Measurements from ENCODE around the gene TMBIM4. TPM values are rescaled to one million over a fixed set of nuclear protein-coding genes. Genes with fewer than 3 reads are reported as not detected.

Gene TMBIM4
- total and polyA plus RNA-seq, 4 donors: 58.6 to 154 (median 102) TPM

GRCh38 chr12:66195242-66195641 is 25.4 kb upstream of the TMBIM4 start:
- H3K9me3 ChIP-seq (ENCODE audit: control insufficient read depth in 4 of 4, low read length in 3 of 4): peaks cover 0 to 3% (median 1%) of the 10 kb centered on the region in 4 donors
- WGBS: 78% methylated on average over 6 of the region's 6 CpGs
- H3K27ac ChIP-seq (ENCODE audit: low read depth in 1 of 2, low read length in 2 of 2): no peak overlapping the region
- H3K27me3 ChIP-seq (ENCODE audit: control insufficient read depth in 4 of 4, insufficient read depth in 4 of 4, low read length in 3 of 4): peaks cover 0 to 2% (median 0%) of the 10 kb centered on the region in 4 donors
- H3K36me3 ChIP-seq (ENCODE audit: control insufficient read depth in 4 of 4, insufficient read depth in 3 of 4, low read depth in 1 of 4, low read length in 3 of 4): no peaks in the 10 kb centered on the region
- DNase-seq (ENCODE audit: low spot score): no peak
- TF ChIP-seq CTCF (IDR thresholded peaks at IDR 0.05; ENCODE audit: low read depth, low read length, missing input control) (no peak), REST (IDR thresholded peaks at IDR 0.05) (no peak), RAD21 (IDR thresholded peaks at IDR 0.05) (no peak), HNF4A (conservative IDR thresholded peaks at IDR 0.05) (no peak), YY1 (IDR thresholded peaks at IDR 0.05) (no peak), GABPA (IDR thresholded peaks at IDR 0.05 in 1 of 2, conservative IDR thresholded peaks at IDR 0.05 in 1 of 2) (no peak), ATF3 (IDR thresholded peaks at IDR 0.05) (no peak), FOXA2 (IDR thresholded peaks at IDR 0.05) (no peak)
- no peak overlapping the region for H3K4me3 ChIP-seq (ENCODE audit: low read depth in 1 of 3, low read length in 3 of 3)
- H3K4me1 ChIP-seq (ENCODE audit: control insufficient read depth in 4 of 4, insufficient read depth in 4 of 4, low read length in 3 of 4): peaks cover 0 to 3% (median 0%) of the 10 kb centered on the region in 4 donors
- no peak overlapping the region for H3K9ac ChIP-seq (ENCODE audit: low read depth in 1 of 2, low read length in 2 of 2)

- TF ChIP-seq ATF3 (IDR thresholded peaks at IDR 0.05): no peak
- Histone ChIP-seq H3K9me3 (ENCODE audit: control insufficient read depth in 4 of 4, low read length in 3 of 4) (no peaks in the 10 kb centered on the region), H3K4me1 (ENCODE audit: control insufficient read depth in 4 of 4, insufficient read depth in 4 of 4, low read length in 3 of 4) (peaks cover 0 to 3% (median 0%) of the 10 kb centered on the region in 4 donors), H3K4me3 (ENCODE audit: low read depth in 1 of 3, low read length in 3 of 3) (no peak overlapping the region), H3K36me3 (ENCODE audit: control insufficient read depth in 4 of 4, insufficient read depth in 3 of 4, low read depth in 1 of 4, low read length in 3 of 4) (no peaks in the 10 kb centered on the region), H3K27me3 (ENCODE audit: control insufficient read depth in 4 of 4, insufficient read depth in 4 of 4, low read length in 3 of 4) (peaks cover 0 to 2% (median 0%) of the 10 kb centered on the region in 4 donors), H3K9ac (ENCODE audit: low read depth in 1 of 2, low read length in 2 of 2) (no peak overlapping the region), H3K27ac (ENCODE audit: low read depth in 1 of 2, low read length in 2 of 2) (no peak overlapping the region)
- DNase-seq (ENCODE audit: low spot score): no peak
- WGBS: 90% methylated on average over 2 of the region's 2 CpGs
Measured at GRCh38 chr12:66194122-66194521, 24.3 kb upstream of the TMBIM4 start.

- Histone ChIP-seq H3K9me3 (ENCODE audit: control insufficient read depth in 4 of 4, low read length in 3 of 4) (no peaks in the 10 kb centered on the region), H3K27me3 (ENCODE audit: control insufficient read depth in 4 of 4, insufficient read depth in 4 of 4, low read length in 3 of 4) (no peaks in the 10 kb centered on the region), H3K4me1 (ENCODE audit: control insufficient read depth in 4 of 4, insufficient read depth in 4 of 4, low read length in 3 of 4) (peaks cover 0 to 3% (median 1%) of the 10 kb centered on the region in 4 donors), H3K36me3 (ENCODE audit: control insufficient read depth in 4 of 4, insufficient read depth in 3 of 4, low read depth in 1 of 4, low read length in 3 of 4) (no peaks in the 10 kb centered on the region), H3K9ac (ENCODE audit: low read depth in 1 of 2, low read length in 2 of 2) (no peak overlapping the region), H3K4me3 (ENCODE audit: low read depth in 1 of 3, low read length in 3 of 3) (no peak overlapping the region), H3K27ac (ENCODE audit: low read depth in 1 of 2, low read length in 2 of 2) (no peak overlapping the region)
- TF ChIP-seq FOXA2 (IDR thresholded peaks at IDR 0.05): no peak
- no peak for TF ChIP-seq MAX (IDR thresholded peaks at IDR 0.05)
- TF ChIP-seq ZBTB33 (IDR thresholded peaks at IDR 0.05): no peak
- no peak for TF ChIP-seq HNF4G (IDR thresholded peaks at IDR 0.05)
- no peak for TF ChIP-seq FOXA1 (IDR thresholded peaks at IDR 0.05)
- no peak for TF ChIP-seq SP1 (IDR thresholded peaks at IDR 0.05)
- TF ChIP-seq EGR1 (IDR thresholded peaks at IDR 0.05; ENCODE audit: low read depth in 2 of 2): no peak
- TF ChIP-seq ATF3 (IDR thresholded peaks at IDR 0.05): no peak
- DNase-seq (ENCODE audit: low spot score): no peak
- WGBS: 64% methylated on average over 7 of the region's 7 CpGs
Measured at GRCh38 chr12:66191547-66192126, 21.8 kb upstream of the TMBIM4 start.
